ENCODE data around the gene NFAT5. TPM values are rescaled to one million over a fixed set of nuclear protein-coding genes. Genes with fewer than 3 reads are reported as not detected.

The NFAT5 gene
- total RNA-seq, 1 experiment from 2014 or later = 21.0 TPM

DNA sequence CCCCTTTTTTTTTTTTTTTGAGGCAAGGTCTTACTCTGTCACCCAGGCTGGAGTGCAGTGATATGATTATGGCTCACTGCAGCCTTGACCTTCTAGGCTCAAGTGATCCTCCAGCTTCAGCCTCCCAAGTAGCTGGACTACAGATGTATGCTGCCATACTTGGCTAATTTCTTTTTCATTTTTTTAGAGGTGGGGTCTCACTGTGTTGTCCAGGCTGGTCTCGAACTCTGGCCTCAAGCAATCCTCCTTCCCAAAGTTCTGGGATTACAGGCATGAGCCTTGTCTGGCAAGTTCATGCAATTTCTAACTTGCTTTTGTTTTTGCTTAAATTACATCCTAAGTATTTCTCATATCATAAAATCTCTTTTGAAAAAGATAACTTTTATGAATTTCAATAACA is 33.8 kb upstream of the NFAT5 start:
- H4K20me1 ChIP-seq (ENCODE audit: control insufficient read depth, insufficient read depth, insufficient read length) = no peaks in the 10 kb centered on the region
- H3K23me2 ChIP-seq (ENCODE audit: insufficient read length, low read depth, low read length, poor library complexity, severe bottlenecking) = no peaks in the 10 kb centered on the region
- no peak overlapping the region for H4K5ac ChIP-seq (ENCODE audit: insufficient read length, low read depth, low read length)
- no peak overlapping the region for H4K91ac ChIP-seq (ENCODE audit: insufficient read length, low read depth, low read length)
- DNase-seq = no peak
- Mint-ChIP-seq H3K4me1 (peaks cover 32% of the 10 kb centered on the region in 2 experiments), H3K27ac (no peak overlapping the region), H3K9me3 (no peaks in the 10 kb centered on the region), H3K4me3 (no peak overlapping the region), H3K27me3 (ENCODE audit: low read depth) (no peaks in the 10 kb centered on the region), H3K36me3 (ENCODE audit: insufficient read depth in 1 of 3, low read depth in 3 of 3) (no peaks in the 10 kb centered on the region)
- no peak overlapping the region for H2BK15ac ChIP-seq (ENCODE audit: low read depth, low read length)
- H3K9me3 ChIP-seq (ENCODE audit: control insufficient read depth, low read depth, low read length) = no peaks in the 10 kb centered on the region
- H3T11ph ChIP-seq (ENCODE audit: low read length) = no peak overlapping the region
- no peak for TF ChIP-seq CTCF (conservative IDR thresholded peaks at IDR 0.05)
- WGBS (ENCODE audit: extremely low coverage, insufficient read length, low lambda C conversion rate) = no CpG with 5 or more reads among the region's 1 CpG
- no peak overlapping the region for H3K4ac ChIP-seq (ENCODE audit: low read depth, low read length)
- H3K9ac ChIP-seq (ENCODE audit: extremely low read depth, insufficient read length, low read length) = no peak overlapping the region
- no peak overlapping the region for H3K23ac ChIP-seq (ENCODE audit: insufficient read length, low read depth, low read length)
- H3K18ac ChIP-seq (ENCODE audit: insufficient read length, low read depth, low read length) = no peak overlapping the region
- H3K56ac ChIP-seq (ENCODE audit: insufficient read length, low read depth, low read length) = no peak overlapping the region
- no peak overlapping the region for H2AK5ac ChIP-seq (ENCODE audit: insufficient read length, low read length)
- H2BK20ac ChIP-seq (ENCODE audit: low read depth, low read length, poor library complexity, severe bottlenecking) = no peak overlapping the region
- H2BK12ac ChIP-seq (ENCODE audit: insufficient read length, low read depth, low read length) = no peak overlapping the region
- H3K4me1 ChIP-seq (ENCODE audit: insufficient read depth, low read length) = peaks cover 4% of the 10 kb centered on the region; the same call in 1 of the 2 replicates
- H3K27me3 ChIP-seq (ENCODE audit: insufficient read depth, low read length) = no peaks in the 10 kb centered on the region
- H2AFZ ChIP-seq (ENCODE audit: low read length) = no peak overlapping the region
- H4K8ac ChIP-seq (replicated peaks; ENCODE audit: insufficient read length, low read depth, low read length) = no peak overlapping the region
- no peak overlapping the region for H3K4me2 ChIP-seq (ENCODE audit: insufficient read depth, insufficient read length, low read length)
- H2BK5ac ChIP-seq (ENCODE audit: insufficient read length, low read length) = no peak overlapping the region
- no peak overlapping the region for H2BK120ac ChIP-seq (ENCODE audit: low read depth, low read length, poor library complexity, severe bottlenecking)
- H3K79me2 ChIP-seq (ENCODE audit: insufficient read depth, low read length) = no peaks in the 10 kb centered on the region
- no peak overlapping the region for H3K14ac ChIP-seq (ENCODE audit: insufficient read depth, low read length)
- H3K27ac ChIP-seq (ENCODE audit: insufficient read length, low read depth, low read length) = no peak overlapping the region
- no peaks in the 10 kb centered on the region for H3K79me1 ChIP-seq (ENCODE audit: insufficient read depth, low read depth, low read length, poor library complexity, severe bottlenecking)

All from H9 (cell line).